K562 (cell line): Measurements from ENCODE around the gene SERTAD4. TPM values are rescaled to one million over a fixed set of nuclear protein-coding genes. Genes with fewer than 3 reads are reported as not detected.

ENCODE experiments used
- ATAC-seq: fragments of 200-7000 bp; cut with Tn5 transposase; 3 replicates; pipeline ENCODE4 v1.9.1; 2020; ENCODE audit warnings: moderate library complexity
- BruUV-seq: library from RNA; stranded (reverse); fragments of 400-500 nt; replicated peaks from 2 replicates; lab custom pipeline; 2021; lab: Mats Ljungman, UMichigan
- CTCF ChIA-PET: fragments of 300-600 bp; formaldehyde crosslinking; extraction: SDS; loops from one replicate; lab custom pipeline; 2021; ENCODE audit warnings: low intra/inter-chr PET ratio; lab: Yijun Ruan, JAX
- POLR2A ChIA-PET: fragments of 300-600, 350-650 bp; sonication (Branson Sonifier 250); formaldehyde crosslinking; extraction: SDS; loops from one replicate; lab custom pipeline; 2021; ENCODE audit warnings: antibody characterized with exemption, inconsistent platforms; lab: Yijun Ruan, JAX
- DNase-seq, 4 experiments: peaks; one replicate each; pipeline versions ENCODE4 v3.0.0 to v3.0.0-alpha.2; 2011 to 2018; ENCODE audit warnings: low spot score in 3 of 4, mixed read lengths in 3 of 4; ENCODE audit errors: extremely low read depth in 1 of 4
- FAIRE-seq: peaks from 2 replicates; lab custom pipeline; 2011; peaks lifted over from hg19 to GRCh38; lab: Jason Lieb, UNC
- H2AFZ ChIP-seq: 2 replicates; pipeline ENCODE4 v1.6.0; 2011; ENCODE audit warnings: low read depth, low read length, control low read depth, inconsistent platforms
- H3K27ac ChIP-seq: fragments of 200-600 bp; 3 replicates; pipeline ENCODE4 v1.8.0; 2011; ENCODE audit warnings: low read depth, mild to moderate bottlenecking, control low read depth, inconsistent platforms, low read length, moderate library complexity, mixed read lengths; ENCODE audit errors: extremely low read depth
- H3K27me3 ChIP-seq, 2 experiments: fragments of 300-600 bp in 1 of 2; 2 replicates in 1 of 2; 3 replicates in 1 of 2; pipeline versions ENCODE4 v1.6.0 to v1.8.0; 2011; ENCODE audit warnings: inconsistent platforms in 2 of 2, low read length in 2 of 2, mild to moderate bottlenecking in 1 of 2, mixed read lengths in 1 of 2, moderate library complexity in 1 of 2; ENCODE audit not compliant: control insufficient read depth in 2 of 2, insufficient read depth in 2 of 2
- H3K36me3 ChIP-seq: fragments of 300-600 bp; 3 replicates; pipeline ENCODE4 v1.8.0; 2011; ENCODE audit warnings: mild to moderate bottlenecking, low read length, inconsistent platforms; ENCODE audit not compliant: control insufficient read depth, insufficient read depth
- H3K4me1 ChIP-seq, 2 experiments: fragments of 200-600 bp in 1 of 2; replicated peaks in 1 of 2; 2 replicates in 1 of 2; 3 replicates in 1 of 2; pipeline versions ENCODE4 v1.5.1 to v1.8.0; 2011; ENCODE audit warnings: inconsistent platforms in 2 of 2, low read length in 2 of 2, mild to moderate bottlenecking in 1 of 2, mixed read lengths in 1 of 2, moderate library complexity in 1 of 2; ENCODE audit not compliant: control insufficient read depth in 2 of 2, insufficient read depth in 2 of 2
- H3K4me2 ChIP-seq: 2 replicates; pipeline ENCODE4 v1.6.1; 2011; ENCODE audit warnings: low read length, control low read depth, inconsistent platforms, mixed read lengths; ENCODE audit not compliant: insufficient read depth
- H3K4me3 ChIP-seq: fragments of 200-600 bp; sonication (generic), shearing (Covaris generic); 2 replicates; pipeline ENCODE4 v1.5.1; 2016; ENCODE audit warnings: control low read depth, inconsistent platforms
- H3K79me2 ChIP-seq: fragments of 200-600 bp; 3 replicates; pipeline ENCODE4 v1.8.0; 2011; ENCODE audit warnings: low read length, inconsistent platforms; ENCODE audit not compliant: control insufficient read depth, insufficient read depth
- H3K9ac ChIP-seq, 2 experiments: 2 replicates each; pipeline versions ENCODE4 v1.6.0 to v1.6.1; 2011; ENCODE audit warnings: low read depth in 2 of 2, low read length in 2 of 2, control low read depth in 1 of 2, inconsistent platforms in 1 of 2, mild to moderate bottlenecking in 1 of 2, mixed read lengths in 1 of 2; ENCODE audit not compliant: insufficient read depth in 1 of 2
- H3K9me1 ChIP-seq: one replicate; pipeline ENCODE4 v1.6.0; 2011; ENCODE audit warnings: inconsistent platforms, mild to moderate bottlenecking, low read length, moderate library complexity; ENCODE audit not compliant: control insufficient read depth, insufficient read depth
- H3K9me3 ChIP-seq: replicated peaks from 2 replicates; pipeline ENCODE4 v1.5.1; 2011; ENCODE audit warnings: low read depth, low read length, inconsistent platforms; ENCODE audit not compliant: control insufficient read depth, insufficient read depth
- H4K20me1 ChIP-seq: replicated peaks from 2 replicates; pipeline ENCODE4 v1.6.1; 2011; ENCODE audit warnings: low read length, inconsistent platforms, mixed read lengths; ENCODE audit not compliant: control insufficient read depth, insufficient read depth
- CBX5 ChIP-seq: IDR thresholded peaks from 2 replicates; pipeline ENCODE4 v1.6.1; 2014; ENCODE audit warnings: low read depth, borderline replicate concordance
- CHD4 ChIP-seq: fragments of 200-600 bp; sonication (generic); IDR thresholded peaks from 3 replicates; pipeline ENCODE4 v1.6.1; 2012; ENCODE audit warnings: low read depth, mild to moderate bottlenecking, mixed read lengths, low read length, inconsistent platforms; ENCODE audit not compliant: insufficient read depth, insufficient replicate concordance, poor library complexity, severe bottlenecking
- FIP1L1 ChIP-seq: fragments of 200-400 bp; formaldehyde crosslinking; IDR thresholded peaks from 2 replicates; pipeline ENCODE4 v1.6.1; 2018; ENCODE audit warnings: mild to moderate bottlenecking, low read depth, low read length; ENCODE audit not compliant: poor library complexity, severe bottlenecking
- GABPA ChIP-seq: fragments of 200-800 bp; sonication (Bioruptor generic); conservative IDR thresholded peaks from 2 replicates; pipeline ENCODE4 v1.6.1; 2016; ENCODE audit warnings: low read depth, missing genetic modification characterization, missing compliant biosample characterization
- HDGF ChIP-seq: fragments of 450-650 bp; IDR thresholded peaks from 2 replicates; pipeline ENCODE4 v1.6.1; 2016
- KDM1A ChIP-seq, 2 experiments: fragments of 450-650 bp; IDR thresholded peaks; 2 replicates each; pipeline ENCODE4 v1.6.1; 2016; ENCODE audit warnings: mild to moderate bottlenecking in 2 of 2
- NR2C2 ChIP-seq, 2 experiments: fragments of 200-800 bp in 1 of 2; sonication (Bioruptor generic) in 1 of 2; sonication (generic) in 1 of 2; formaldehyde crosslinking in 1 of 2; IDR thresholded peaks; 2 replicates each; pipeline versions ENCODE4 v1.6.1 to v1.8.0; 2016 to 2022; ENCODE audit warnings: mild to moderate bottlenecking in 1 of 2, missing compliant biosample characterization in 1 of 2, missing genetic modification characterization in 1 of 2, missing genetic modification reagents in 1 of 2
- POLR2AphosphoS5 ChIP-seq: IDR thresholded peaks from 2 replicates; pipeline ENCODE4 v1.6.1; 2011; ENCODE audit warnings: mild to moderate bottlenecking, low read depth, low read length, moderate library complexity; ENCODE audit not compliant: control insufficient read depth, insufficient read depth
- RFX7 ChIP-seq: fragments of 250-450 bp; sonication (Bioruptor Pico); IDR thresholded peaks from 2 replicates; pipeline ENCODE4 v1.5.1; 2021; ENCODE audit warnings: mild to moderate bottlenecking
- SMARCC2 ChIP-seq: fragments of 450-650 bp; IDR thresholded peaks from 2 replicates; pipeline ENCODE4 v1.6.1; 2017; ENCODE audit warnings: antibody characterized with exemption, moderate library complexity, mild to moderate bottlenecking, low read depth
- TRIM24 ChIP-seq, 2 experiments: fragments of 450-650 bp; IDR thresholded peaks; 2 replicates each; pipeline ENCODE4 v1.6.1; 2016
- ZFP1 ChIP-seq: fragments of 450-650 bp; formaldehyde crosslinking; IDR thresholded peaks from 2 replicates; pipeline ENCODE4 v1.4.0; 2020; ENCODE audit warnings: mild to moderate bottlenecking, mixed read lengths
- WGBS: fragments of 100-300 bp; shearing (Covaris generic); methylation state at CpG from one replicate; pipeline ENCODE4 v1.1.6; 2016; ENCODE audit warnings: low coverage, mixed read lengths; ENCODE audit not compliant: insufficient coverage; ENCODE audit errors: missing lambda C conversion rate; 5-methylcytosine and 5-hydroxymethylcytosine counted together
- in situ Hi-C: fragments of 300-500 bp; cut with MboI; formaldehyde crosslinking; loops from 4 replicates; pipeline ENCODE4 v1.15.0; 2018; ENCODE audit warnings: inconsistent platforms, mixed read lengths
- intact Hi-C: fragments of 100-400 bp; cut with micrococcal nuclease; formaldehyde crosslinking; loops from 2 replicates; pipeline ENCODE4 v1.14.2; 2022
- polyA plus RNA-seq, 8 experiments: library from polyadenylated mRNA; depleted of rRNA in 4 of 8; stranded (reverse) in 5 of 8; unstranded in 3 of 8; fragments of >200 nt; fragmentation: Nextera tagmentation in 2 of 8; fragmentation: Illumina TruSeq in 1 of 8; extraction: Ambion mirVana in 2 of 8; extraction: Trizol in 1 of 8; gene quantifications; 2 replicates each; pipeline versions ENCODE4 v1.2.1 to v1.2.3, GENCODE V29; 2011 to 2014; ENCODE audit warnings: inconsistent platforms in 1 of 8, missing spikeins in 1 of 8
- total RNA-seq, 7 experiments: library from RNA; depleted of rRNA in 6 of 7; stranded (reverse); fragments of >200 nt in 6 of 7; fragmentation: Illumina TruSeq in 2 of 7; extraction: Trizol in 2 of 7; gene quantifications; 2 replicates each; pipeline versions ENCODE4 v1.2.1 to v1.2.3, GENCODE V29; 2011 to 2021; ENCODE audit warnings: low replicate concordance in 1 of 7
- TF ChIP-seq, protein P1 (sequence below): fragments of 250-450 bp; sonication (Bioruptor Pico); IDR thresholded peaks from 2 replicates; pipeline ENCODE4 v1.5.0; 2021

The SERTAD4 gene
- total and polyA plus RNA-seq, 9 of the 15 experiments (the other 6 are each of a cell fraction or from before 2014, with no cell fraction given): not detected

- Histone ChIP-seq H3K9me1 (no peaks in the 10 kb centered on the region), H3K27me3 (no peaks in the 10 kb centered on the region; a peak in 1 of 5 replicates), H3K4me1 (no peaks in the 10 kb centered on the region), H4K20me1 (no peaks in the 10 kb centered on the region), H3K9me3 (no peaks in the 10 kb centered on the region), H3K79me2 (no peaks in the 10 kb centered on the region), H3K27ac (no peak overlapping the region), H3K9ac (no peak overlapping the region), H3K4me3 (no peak overlapping the region), H3K36me3 (no peaks in the 10 kb centered on the region), H3K4me2 (no peak overlapping the region), H2AFZ (no peak overlapping the region)
- BruUV-seq: no TSS peak
- ChIA-PET POLR2A (no interaction called here), CTCF (no interaction called here)
- no peak for TF ChIP-seq FIP1L1
- TF ChIP-seq RFX7 (CRISPR knock-in tag): no peak
- TF ChIP-seq ZFP1: no peak
- no peak for TF ChIP-seq TRIM24 (IDR thresholded peaks at IDR 0.05)
- no peak for DNase-seq
- 0% methylated on average over 3 of the region's 3 CpGs for WGBS
- FAIRE-seq: no peak
- intact Hi-C loops (no loop called here), in situ Hi-C loops (no loop called here)
- no peak for ATAC-seq
Observed at GRCh38 chr1:210200124-210200736, 32.4 kb upstream of the SERTAD4 start.

DNA sequence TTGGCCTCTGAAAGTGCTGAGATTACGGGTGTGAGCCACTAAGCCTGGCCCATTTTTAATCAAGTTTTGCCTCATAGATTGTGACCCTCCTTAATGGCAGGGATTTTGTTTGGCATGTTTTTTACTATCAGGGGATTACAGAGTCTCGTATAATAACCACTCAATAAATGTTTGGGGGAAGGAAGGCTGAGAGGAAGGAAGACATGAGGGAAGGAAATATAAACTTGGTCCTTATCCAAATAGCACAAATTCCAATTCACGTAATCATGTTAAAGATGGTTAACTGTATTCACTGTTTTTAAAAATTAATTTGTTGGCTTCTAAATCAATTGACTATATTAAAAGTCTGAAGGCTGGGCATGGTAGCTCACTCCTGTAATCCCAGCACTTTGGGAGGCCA lies 30.9 kb upstream of the SERTAD4 start:
- CTCF ChIA-PET: no interaction called here
- BruUV-seq: no TSS peak
- ATAC-seq: no peak
- no peak for DNase-seq
- in situ Hi-C loops: no loop called here
- no peaks in the 10 kb centered on the region for H3K36me3 ChIP-seq
- H3K27me3 ChIP-seq: no peaks in the 10 kb centered on the region; a peak in 1 of 5 replicates
- H3K4me3 ChIP-seq: no peak overlapping the region
- H3K9ac ChIP-seq: no peak overlapping the region
- H3K79me2 ChIP-seq: no peaks in the 10 kb centered on the region
- H3K4me1 ChIP-seq: no peaks in the 10 kb centered on the region
- 0% methylated on average over 3 of the region's 3 CpGs for WGBS
- H3K9me1 ChIP-seq: no peaks in the 10 kb centered on the region
- H2AFZ ChIP-seq: no peak overlapping the region
- intact Hi-C loops: no loop called here
- POLR2A ChIA-PET: no interaction called here
- H3K9me3 ChIP-seq: no peaks in the 10 kb centered on the region
- H3K27ac ChIP-seq: no peak overlapping the region
- no peak overlapping the region for H3K4me2 ChIP-seq
- FAIRE-seq: no peak
- no peaks in the 10 kb centered on the region for H4K20me1 ChIP-seq
- TF ChIP-seq POLR2AphosphoS5 (no peak), KDM1A (IDR thresholded peaks at IDR 0.05) (no peak), HDGF (no peak), CBX5 (no peak), CHD4 (no peak), SMARCC2 (no peak), GABPA (tag) (no peak), NR2C2 (CRISPR knock-in tag; IDR thresholded peaks at IDR 0.05) (no peak), NR2C2 (tag; IDR thresholded peaks at IDR 0.05) (no peak)
- TF ChIP-seq, protein P1, sequence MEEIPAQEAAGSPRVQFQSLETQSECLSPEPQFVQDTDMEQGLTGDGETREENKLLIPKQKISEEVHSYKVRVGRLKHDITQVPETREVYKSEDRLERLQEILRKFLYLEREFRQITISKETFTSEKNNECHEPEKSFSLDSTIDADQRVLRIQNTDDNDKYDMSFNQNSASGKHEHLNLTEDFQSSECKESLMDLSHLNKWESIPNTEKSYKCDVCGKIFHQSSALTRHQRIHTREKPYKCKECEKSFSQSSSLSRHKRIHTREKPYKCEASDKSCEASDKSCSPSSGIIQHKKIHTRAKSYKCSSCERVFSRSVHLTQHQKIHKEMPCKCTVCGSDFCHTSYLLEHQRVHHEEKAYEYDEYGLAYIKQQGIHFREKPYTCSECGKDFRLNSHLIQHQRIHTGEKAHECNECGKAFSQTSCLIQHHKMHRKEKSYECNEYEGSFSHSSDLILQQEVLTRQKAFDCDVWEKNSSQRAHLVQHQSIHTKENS (CRISPR knock-in tag): no peak
